Thoracic aorta (tissue), 2 donors: ENCODE data around the gene FAM53C. TPM values are rescaled to one million over a fixed set of nuclear protein-coding genes. Genes with fewer than 3 reads are reported as not detected.

Source experiments
- ATAC-seq: fragments of 150-250 bp; one replicate; pipeline ENCODE4 v1.8.0; 2017; ENCODE audit warnings: low read depth; ENCODE audit not compliant: insufficient number of reproducible peaks, low FRiP score
- DNase-seq: peaks from one replicate; pipeline ENCODE4 v3.0.0-alpha.2; 2020; ENCODE audit warnings: low spot score
- H3K27ac ChIP-seq, 2 donors: fragments of 200-600 bp; sonication (generic); 1 replicate in 1 of 2; 2 replicates in 1 of 2; pipeline ENCODE4 v1.5.1; 2016; ENCODE audit warnings: mild to moderate bottlenecking in 2 of 2, moderate library complexity in 2 of 2
- H3K27me3 ChIP-seq: fragments of 200-600 bp; sonication (generic); replicated peaks from 2 replicates; pipeline ENCODE4 v1.6.0; 2016; ENCODE audit warnings: mild to moderate bottlenecking; ENCODE audit not compliant: insufficient read depth
- H3K36me3 ChIP-seq: fragments of 200-600 bp; sonication (generic); one replicate; pipeline ENCODE4 v1.5.1; 2016
- H3K4me1 ChIP-seq, 2 donors: fragments of 200-600 bp; sonication (generic); 1 replicate in 1 of 2; 2 replicates in 1 of 2; pipeline versions ENCODE4 v1.5.1 to v1.6.0; 2016; ENCODE audit warnings: low read depth in 2 of 2, mild to moderate bottlenecking in 1 of 2; ENCODE audit not compliant: control insufficient read depth in 1 of 2
- H3K4me3 ChIP-seq: fragments of 200-600 bp; sonication (generic); 2 replicates; pipeline ENCODE4 v1.5.1; 2016; ENCODE audit warnings: mild to moderate bottlenecking
- H3K9me3 ChIP-seq: fragments of 200-600 bp; sonication (generic); 2 replicates; pipeline ENCODE4 v1.5.1; 2016
- CTCF ChIP-seq: fragments of 200-600 bp; sonication (generic); IDR thresholded peaks from one replicate; pipeline ENCODE4 v1.5.1; 2019; ENCODE audit warnings: antibody characterized with exemption
- total RNA-seq, 2 donors: library from RNA; depleted of rRNA; stranded (reverse); fragments of >200 nt; gene quantifications; one replicate each; pipeline versions ENCODE4 v1.1.0 to v1.2.3, GENCODE V29; 2016

The FAM53C gene
- total RNA-seq, 2 donors from 2014 or later, result 22.6 to 24.9 TPM

- Histone ChIP-seq H3K9me3 (no peaks in the 10 kb centered on the region), H3K4me1 (peaks cover 10 to 23% of the 10 kb centered on the region in 2 donors), H3K27me3 (no peaks in the 10 kb centered on the region), H3K4me3 (peak overlapping the region; percentile 89), H3K36me3 (no peaks in the 10 kb centered on the region), H3K27ac (peak overlapping the region; percentile 88 to 97)
- no peak for TF ChIP-seq CTCF
- DNase-seq (peak; percentile 73), ATAC-seq (peak; percentile 52)
Observed at GRCh38 chr5:138336952-138337684, 948 bp upstream of the FAM53C start.

GRCh38 chr5:138338411-138339090, 485 bp downstream of the FAM53C start:
- DNase-seq (no peak), ATAC-seq (no peak)
- no peak for TF ChIP-seq CTCF
- Histone ChIP-seq H3K4me1 (peaks cover 10 to 18% of the 10 kb centered on the region in 2 donors), H3K4me3 (peak overlapping the region; percentile 89), H3K27me3 (no peaks in the 10 kb centered on the region), H3K27ac (peak overlapping the region; percentile 88 to 97), H3K36me3 (no peaks in the 10 kb centered on the region), H3K9me3 (no peaks in the 10 kb centered on the region)

- Histone ChIP-seq H3K4me3 (peak overlapping the region; percentile 89), H3K4me1 (peaks cover 10 to 18% of the 10 kb centered on the region in 2 donors), H3K36me3 (peaks cover 1% of the 10 kb centered on the region), H3K9me3 (no peaks in the 10 kb centered on the region), H3K27ac (peak overlapping the region; percentile 88 to 97), H3K27me3 (no peaks in the 10 kb centered on the region)
- TF ChIP-seq CTCF, result no peak
- ATAC-seq, result no peak
- DNase-seq, result no peak
Observed at GRCh38 chr5:138339091-138339456, 1.0 kb downstream of the FAM53C start.

- ATAC-seq, result no peak
Observed at GRCh38 chr5:138339464-138339863, 1.4 kb downstream of the FAM53C start.

More at GRCh38 chr5:138339464-138339863, 1.4 kb downstream of the FAM53C start:
- Histone ChIP-seq H3K4me3 (peak overlapping the region; percentile 89), H3K9me3 (no peaks in the 10 kb centered on the region), H3K27me3 (no peaks in the 10 kb centered on the region), H3K27ac (peak overlapping the region; percentile 88 to 97), H3K4me1 (peaks cover 10 to 18% of the 10 kb centered on the region in 2 donors), H3K36me3 (peaks cover 5% of the 10 kb centered on the region)
- DNase-seq, result no peak
- TF ChIP-seq CTCF, result no peak
